G401.6 (cell line): ENCODE measurements around the gene ZBED4.

Experiments used
- FAIRE-seq: peaks from 2 replicates; lab custom pipeline; 2012; peaks lifted over from hg19 to GRCh38; lab: Jason Lieb, UNC

Gene ZBED4

DNA sequence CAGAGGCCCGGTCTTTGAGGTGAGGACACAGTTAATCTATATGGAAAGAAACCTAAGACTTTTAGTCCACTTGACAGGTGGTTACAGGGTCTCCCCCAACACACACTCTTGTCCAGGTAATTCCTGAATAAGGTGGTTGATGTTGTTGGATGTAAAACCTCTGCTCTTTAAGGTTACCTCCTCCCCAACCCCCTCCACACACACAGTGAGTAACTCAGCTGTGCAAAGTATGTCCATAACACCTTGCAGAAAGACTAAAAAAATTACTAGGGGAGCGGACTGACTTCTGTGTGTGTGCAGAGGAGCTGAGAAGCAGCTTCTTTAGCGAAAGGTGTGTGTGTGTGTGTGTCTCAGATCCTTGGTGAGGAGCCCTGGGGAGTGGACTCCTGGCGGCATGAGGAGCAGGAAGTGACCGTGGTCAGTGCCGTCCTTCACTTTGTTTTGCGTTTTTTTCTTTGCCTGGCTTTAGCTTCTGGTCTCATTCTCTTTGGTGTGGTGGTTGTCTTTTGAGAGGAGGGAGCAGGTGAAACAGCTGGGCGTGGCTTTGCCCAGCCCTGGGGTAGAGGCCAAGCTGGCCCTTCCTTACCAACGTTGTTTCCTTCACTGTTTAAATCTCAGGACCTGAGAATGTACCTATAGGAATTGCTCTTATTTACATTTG lies 1.7 kb downstream of the ZBED4 start:
- FAIRE-seq = no peak

GRCh38 chr22:49856343-49856742 lies 2.7 kb downstream of the ZBED4 start:
- FAIRE-seq = no peak

DNA sequence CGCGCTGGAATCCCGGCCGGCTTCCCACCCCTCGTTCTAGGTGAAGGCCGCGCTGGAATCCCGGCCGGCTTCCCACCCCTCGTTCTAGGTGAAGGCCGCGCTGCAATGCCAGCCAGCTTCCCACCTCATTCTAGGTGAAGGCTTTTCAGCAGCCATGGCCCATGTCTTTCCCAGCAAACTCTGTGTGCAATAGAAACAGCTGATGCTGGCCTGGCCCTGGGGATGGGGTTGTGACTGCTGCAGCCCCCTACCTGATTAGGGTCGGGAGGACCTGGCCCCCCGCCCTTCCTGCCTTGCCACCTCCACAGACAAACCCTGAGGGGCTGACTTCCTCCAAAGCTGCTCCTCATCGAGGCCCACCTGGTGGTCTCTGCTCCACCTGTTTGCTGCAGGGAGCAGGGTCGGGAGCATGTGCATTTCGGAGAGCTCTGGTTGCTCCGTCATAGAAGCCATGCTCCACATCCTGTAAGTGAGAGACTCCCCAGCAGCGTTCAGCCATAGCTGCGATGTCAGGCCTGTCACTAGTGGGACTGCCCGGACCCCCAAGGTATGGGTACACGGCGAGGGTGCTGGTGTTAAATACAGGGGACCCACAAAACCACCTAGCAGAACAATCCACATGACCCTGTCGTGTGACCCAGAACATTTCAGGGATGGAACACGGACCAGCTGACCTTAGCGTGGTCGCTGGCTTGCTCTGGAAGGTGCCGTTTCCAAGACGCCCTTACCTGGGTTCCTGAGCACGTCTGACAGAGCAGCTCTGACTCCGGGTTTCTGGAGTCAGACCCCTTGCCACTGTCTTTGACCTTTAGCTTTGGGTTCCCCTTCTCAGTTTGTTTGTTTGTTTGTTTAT lies 3.3 kb downstream of the ZBED4 start:
- FAIRE-seq = no peak

GRCh38 chr22:49858827-49859226 lies 5.2 kb downstream of the ZBED4 start:
- FAIRE-seq = no peak

GRCh38 chr22:49861642-49862495 lies 8.2 kb downstream of the ZBED4 start:
- FAIRE-seq = no peak

DNA sequence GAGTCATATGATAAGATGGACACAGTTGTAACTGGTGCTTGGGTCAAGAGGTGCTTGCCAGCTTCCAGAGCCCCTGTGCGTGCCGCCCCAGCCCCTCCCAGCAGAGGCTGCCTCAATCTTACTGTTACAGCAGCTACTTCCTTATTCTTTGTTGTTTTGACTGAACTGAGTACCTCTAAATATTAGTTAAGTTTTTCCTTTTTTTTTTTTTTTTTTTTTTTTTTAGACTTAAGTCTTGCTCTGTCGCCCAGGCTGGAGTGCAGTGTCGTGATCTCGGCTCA lies 8.8 kb downstream of the ZBED4 start:
- FAIRE-seq = no peak

DNA sequence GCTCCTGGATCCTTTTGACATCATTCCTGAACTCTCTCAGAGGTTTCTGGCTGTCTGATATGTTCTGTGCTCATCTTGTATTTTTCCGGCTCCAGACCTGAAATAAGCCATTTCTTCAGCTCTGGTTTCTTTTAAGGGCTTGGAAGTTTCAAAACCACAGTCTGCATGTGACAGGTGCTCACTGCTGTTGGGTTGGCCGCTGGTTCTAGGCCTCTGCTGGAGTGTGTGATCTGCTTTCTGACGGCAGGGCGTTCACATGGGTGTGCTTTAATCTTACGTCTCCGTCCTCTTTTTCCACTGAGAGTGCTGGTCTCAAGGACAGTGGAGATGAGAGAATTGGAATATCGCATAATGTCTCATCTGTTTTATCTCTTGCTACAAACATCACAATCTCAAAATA lies 10.3 kb downstream of the ZBED4 start:
- FAIRE-seq = no peak

GRCh38 chr22:49865156-49865555 lies 11.5 kb downstream of the ZBED4 start:
- no peak for FAIRE-seq

GRCh38 chr22:49866134-49866533 lies 12.5 kb downstream of the ZBED4 start:
- FAIRE-seq = no peak

DNA sequence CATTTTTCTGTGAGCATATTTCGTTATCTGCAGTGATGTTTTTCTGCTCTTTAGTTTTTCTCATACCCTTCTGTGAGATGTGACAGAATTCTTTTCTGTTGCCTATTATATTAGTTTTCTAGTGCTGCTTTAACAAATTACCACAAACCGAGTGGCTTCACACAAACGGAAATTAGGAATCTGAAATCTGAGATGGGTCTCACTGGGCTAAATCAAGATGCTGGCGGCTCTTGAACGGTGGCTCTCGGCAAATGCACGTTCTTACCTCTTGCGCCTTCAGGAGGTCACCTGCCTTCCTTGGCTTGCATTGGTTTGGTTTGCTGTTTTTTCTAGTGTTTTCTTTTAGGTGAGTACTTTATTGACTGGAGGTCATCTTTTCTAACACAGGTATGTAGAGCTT lies 13.0 kb downstream of the ZBED4 start:
- no peak for FAIRE-seq

DNA sequence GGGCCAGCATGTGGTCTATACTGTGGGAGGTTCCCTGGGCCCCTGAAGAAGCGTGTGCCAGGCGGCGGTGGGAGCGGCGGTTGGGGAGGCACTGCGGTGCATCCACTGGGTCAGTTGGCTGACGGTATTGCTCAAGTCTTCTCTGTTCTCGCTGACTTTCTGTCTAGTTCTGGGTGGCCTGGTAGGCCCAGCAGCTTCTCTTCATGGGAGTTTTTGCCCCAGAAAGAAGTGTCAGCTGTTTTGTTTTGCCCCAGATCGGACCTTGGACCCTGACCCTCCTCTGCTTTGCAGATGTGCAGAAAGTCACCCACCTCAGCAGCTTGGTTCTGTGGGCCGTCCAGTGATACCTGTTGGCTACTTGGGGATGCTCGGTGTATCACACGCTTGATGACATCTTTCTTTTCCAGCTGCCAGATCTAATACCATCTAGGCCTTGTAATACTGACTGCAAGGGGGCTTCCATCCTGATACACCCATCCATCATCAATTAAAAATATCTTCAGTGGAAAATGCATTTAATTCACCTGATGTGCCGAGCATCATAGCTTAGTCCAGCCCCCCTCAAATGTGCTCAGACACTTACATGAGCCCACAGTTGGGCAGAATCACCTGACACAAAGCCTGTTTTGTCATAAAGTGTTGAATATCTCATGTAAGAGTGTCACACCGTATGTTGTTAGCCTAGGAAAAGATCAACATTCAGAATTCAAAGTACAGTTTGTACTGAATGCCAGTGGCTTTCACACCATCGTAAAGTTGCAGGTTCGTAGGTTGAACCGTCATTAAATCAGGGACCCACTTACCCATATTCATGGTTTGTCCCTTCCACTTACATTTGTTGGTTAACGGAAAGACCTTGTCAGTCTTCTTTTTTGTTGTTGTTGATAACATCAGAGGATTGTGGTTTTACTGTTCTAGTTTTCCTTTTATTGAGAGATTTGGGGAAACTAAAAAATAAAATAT lies 13.9 kb downstream of the ZBED4 start:
- no peak for FAIRE-seq

- no peak for FAIRE-seq
These were observed 15.6 kb downstream of the ZBED4 start for GRCh38 chr22:49869086-49869830.

DNA sequence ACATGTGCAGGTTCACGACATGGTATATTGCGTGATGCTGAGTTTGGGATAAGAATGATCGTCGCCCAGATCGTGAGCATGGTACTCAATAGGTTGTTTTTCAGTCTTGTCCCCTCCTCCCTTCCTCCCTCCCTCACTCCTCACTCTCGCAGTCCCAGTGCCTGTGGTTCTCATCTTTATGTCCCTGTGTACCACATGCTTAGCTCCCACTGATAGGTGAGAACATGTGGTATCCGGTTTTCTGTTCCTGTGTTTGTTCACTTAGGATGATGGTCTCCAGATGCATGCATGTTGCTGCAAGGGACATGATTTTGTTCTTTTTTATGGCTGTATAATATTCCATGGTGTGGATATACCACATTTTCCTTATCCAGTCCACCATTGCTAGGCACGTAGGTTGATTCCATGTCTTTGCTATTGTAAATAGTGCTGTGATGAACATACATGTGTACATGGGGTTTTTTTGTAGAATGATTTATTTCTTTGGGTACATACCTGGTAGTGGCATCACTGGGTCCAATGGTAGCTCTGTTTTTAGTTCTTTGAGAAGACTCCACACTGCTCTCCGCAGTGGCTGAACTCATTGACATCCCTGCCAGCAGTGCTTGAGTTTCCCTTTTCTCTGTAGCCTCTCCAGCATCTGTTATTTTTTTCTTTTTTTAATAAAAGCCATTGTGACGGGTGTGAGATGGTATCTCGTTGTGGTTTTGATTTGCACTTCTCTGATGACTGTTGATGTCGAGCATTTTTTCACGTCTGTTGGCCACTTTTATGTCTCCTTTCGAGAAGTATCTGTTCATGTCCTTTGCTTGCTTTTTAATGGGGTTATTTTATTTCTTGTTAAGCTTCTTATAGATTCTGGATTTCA lies 16.4 kb downstream of the ZBED4 start:
- FAIRE-seq = no peak

DNA sequence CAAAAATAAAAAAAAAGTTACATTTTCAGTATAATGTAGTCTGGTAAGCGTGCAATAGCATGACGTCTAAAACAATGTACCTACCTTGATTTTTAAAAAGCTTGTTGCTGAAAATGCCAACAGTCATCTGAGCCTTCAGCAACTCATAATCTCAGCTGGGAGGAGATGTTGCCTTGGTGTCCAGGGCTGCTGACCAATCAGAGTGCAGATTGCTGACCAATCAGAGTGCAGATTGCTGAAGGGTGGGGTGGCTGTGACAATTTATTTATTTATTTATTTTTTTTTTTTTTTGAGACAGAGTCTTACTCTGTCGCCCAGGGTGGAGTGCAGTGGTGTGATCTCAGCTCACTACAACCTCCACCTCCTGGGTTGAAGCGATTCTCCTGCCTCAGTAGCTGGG lies 17.8 kb downstream of the ZBED4 start:
- FAIRE-seq = no peak

GRCh38 chr22:49872347-49872746 lies 18.7 kb downstream of the ZBED4 start:
- FAIRE-seq = no peak

- FAIRE-seq = no peak
These were observed 19.7 kb downstream of the ZBED4 start for GRCh38 chr22:49873228-49873940.

DNA sequence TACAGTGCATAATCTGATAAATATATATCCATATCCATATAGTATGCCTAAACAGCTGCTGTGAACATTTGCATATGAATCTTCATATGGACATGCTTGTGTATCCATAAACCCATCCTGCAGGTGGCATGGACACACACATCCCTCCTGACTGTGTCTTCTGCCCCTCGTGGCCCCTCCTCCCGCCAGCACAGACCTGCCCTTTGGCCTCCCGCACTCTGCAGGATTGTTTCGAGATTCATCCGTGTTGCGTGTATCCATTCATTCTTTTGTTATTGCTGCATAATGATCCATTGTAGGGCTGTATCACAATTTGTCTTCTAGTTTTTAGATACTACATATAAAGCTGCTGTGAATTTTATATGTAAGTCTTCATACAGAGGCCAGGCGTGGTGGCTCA lies 24.0 kb downstream of the ZBED4 start:
- no peak for FAIRE-seq

DNA sequence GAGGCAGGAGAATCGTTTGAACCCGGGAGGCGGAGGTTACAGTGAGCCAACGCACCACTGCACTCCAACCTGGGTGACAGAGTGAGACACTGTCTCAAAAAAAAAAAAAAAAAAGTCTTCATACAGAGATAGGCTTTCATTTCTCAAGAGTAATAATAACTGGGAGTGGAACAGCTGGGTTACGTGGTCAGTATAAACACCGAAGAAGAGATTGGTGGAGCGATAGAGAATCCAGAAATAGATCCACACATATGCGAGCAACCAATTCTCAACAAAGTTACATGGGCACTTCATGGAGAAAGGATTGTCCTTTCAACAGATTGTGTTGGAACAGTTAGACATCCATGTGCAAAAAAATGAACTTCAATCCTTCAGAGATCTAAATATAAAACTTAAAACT lies 24.6 kb downstream of the ZBED4 start:
- no peak for FAIRE-seq

GRCh38 chr22:49879871-49880270 lies 26.2 kb downstream of the ZBED4 start:
- FAIRE-seq = no peak

DNA sequence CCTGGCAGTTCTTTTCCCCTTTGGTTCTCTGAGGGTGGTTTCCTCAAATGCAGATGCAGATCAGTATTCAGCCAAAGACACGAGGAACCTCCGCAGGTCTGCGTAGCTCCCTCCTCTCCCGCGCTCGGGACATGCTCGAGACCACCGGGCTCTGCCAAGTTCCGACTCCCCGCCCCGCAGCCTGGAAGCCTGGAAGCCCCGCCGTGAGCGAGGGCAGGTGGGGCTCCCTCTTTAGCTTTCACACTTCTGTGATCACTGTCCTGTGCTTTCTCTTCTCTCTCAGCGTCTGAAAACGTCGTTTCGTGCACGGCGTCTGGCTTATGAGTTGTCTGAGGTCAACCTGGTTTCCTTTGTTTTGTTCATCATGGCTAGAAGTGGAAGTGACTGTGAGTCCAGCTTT lies 26.6 kb downstream of the ZBED4 start:
- no peak for FAIRE-seq
